Esophagus squamous epithelium (tissue), 4 donors: Measurements from ENCODE around the gene FILIP1L.

ENCODE experiments used
- CTCF ChIP-seq, 6 experiments: fragments of 450-650 bp in 4 of 6; fragments of 200-600 bp in 2 of 6; sonication (generic) in 2 of 6; IDR thresholded peaks; one replicate each; pipeline ENCODE4 v1.5.1; 2016 to 2019; ENCODE audit warnings: antibody characterized with exemption in 6 of 6, mild to moderate bottlenecking in 4 of 6, moderate library complexity in 4 of 6
- POLR2A ChIP-seq, 4 donors: fragments of 450-650 bp; IDR thresholded peaks; one replicate each; pipeline ENCODE4 v1.6.1; 2017; ENCODE audit warnings: antibody characterized with exemption in 4 of 4, mild to moderate bottlenecking in 4 of 4, moderate library complexity in 3 of 4

- no peak for TF ChIP-seq CTCF (IDR thresholded peaks at IDR 0.05)
- TF ChIP-seq POLR2A (IDR thresholded peaks at IDR 0.05) = no peak
Observed at GRCh38 chr3:100080573-100080972, 33.7 kb downstream of the FILIP1L start.
